HG03571 (cell line): ENCODE data around the gene FOXK2.
A peak's percentile ranks its signal among the peaks of the same experiment; 100 is the strongest.

Experiments used
- ATAC-seq: cut with Tn5 transposase; IDR thresholded peaks from one replicate; pipeline ENCODE4 v1.9.1; 2021; ENCODE audit not compliant: unreplicated experiment

FOXK2 gene

DNA sequence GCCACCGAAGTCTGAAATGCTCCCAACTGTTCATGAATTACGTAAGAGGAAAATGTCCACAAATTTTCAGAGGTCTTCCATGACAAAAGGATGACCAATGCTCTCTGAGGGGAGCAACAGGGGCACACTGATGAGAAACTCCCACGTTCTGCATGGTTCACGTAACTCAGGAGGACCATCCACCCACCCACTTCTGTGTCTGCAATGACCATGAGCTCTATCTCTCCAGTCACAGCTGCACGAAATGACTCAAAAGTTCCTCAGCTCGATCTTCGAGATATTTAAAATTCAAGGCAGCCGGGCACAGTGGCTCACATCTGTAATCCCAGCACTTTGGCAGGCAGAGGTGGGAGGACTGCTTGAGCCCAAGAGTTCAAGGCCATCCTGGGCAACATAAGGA, 112.9 kb downstream of the FOXK2 start:
- ATAC-seq: no peak

DNA sequence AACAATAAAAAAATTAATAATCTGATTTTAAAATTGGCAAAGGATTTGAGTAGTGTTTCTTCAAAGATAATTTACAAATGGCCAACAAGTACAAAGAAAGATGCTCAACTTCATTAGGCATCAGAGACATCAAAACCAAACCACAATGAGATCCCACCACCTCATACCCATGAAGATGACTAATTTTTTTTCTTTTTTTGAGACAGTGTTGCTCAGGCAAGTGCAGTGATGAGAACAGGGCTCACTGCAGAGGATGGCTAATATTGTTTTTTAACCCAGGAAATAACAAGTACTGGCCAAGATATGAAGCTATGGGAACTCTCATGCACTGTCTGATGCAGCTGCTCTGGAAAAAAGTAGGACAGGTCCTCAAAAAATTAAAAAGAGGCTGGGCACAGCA, 113.8 kb downstream of the FOXK2 start:
- no peak for ATAC-seq

GRCh38 chr17:82636626-82637598, 117.4 kb downstream of the FOXK2 start:
- no peak for ATAC-seq

GRCh38 chr17:82638183-82638773, 118.7 kb downstream of the FOXK2 start:
- ATAC-seq: no peak

GRCh38 chr17:82639628-82640027, 120.1 kb downstream of the FOXK2 start:
- no peak for ATAC-seq

- ATAC-seq: no peak
These were observed 120.5 kb downstream of the FOXK2 start for GRCh38 chr17:82640036-82640435.

DNA sequence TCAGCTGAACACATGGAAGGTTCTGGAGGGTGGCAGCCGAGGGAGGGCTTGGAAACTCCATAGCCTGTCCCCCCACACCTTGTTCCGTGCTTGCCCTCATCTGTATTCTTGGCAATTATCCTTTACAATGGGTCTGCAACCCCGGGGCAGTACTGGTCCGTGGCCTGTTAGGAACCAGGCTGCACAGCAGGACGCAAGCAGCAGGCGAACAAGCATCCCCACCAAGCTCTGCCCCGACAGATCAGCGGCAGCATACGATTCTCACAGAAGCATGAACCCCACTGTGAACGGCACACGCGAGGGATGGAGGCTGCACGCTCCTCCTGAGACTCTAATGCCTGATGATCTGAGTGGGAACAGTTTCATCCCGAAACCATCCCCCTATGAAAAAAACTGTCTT, 122.5 kb downstream of the FOXK2 start:
- ATAC-seq: no peak

DNA sequence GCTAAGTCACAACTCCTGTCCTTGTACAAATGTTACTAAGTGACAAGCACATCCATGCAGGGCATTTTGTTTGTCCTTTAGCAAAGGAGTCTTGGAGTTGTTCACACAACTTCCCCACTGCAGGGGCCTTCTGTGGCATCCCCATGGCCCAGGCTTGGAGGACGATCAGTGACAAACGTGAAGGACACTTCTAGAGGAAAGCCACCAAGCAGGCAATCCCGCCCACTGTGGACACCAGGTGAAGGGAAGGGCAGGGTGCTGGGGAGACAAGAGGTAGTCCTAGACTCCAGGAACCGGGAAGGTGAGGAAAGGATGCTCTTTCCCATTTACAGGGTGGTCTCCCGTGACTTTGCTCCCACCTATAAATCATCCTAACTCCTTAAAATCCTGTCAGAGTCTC, 124.6 kb downstream of the FOXK2 start:
- no peak for ATAC-seq

DNA sequence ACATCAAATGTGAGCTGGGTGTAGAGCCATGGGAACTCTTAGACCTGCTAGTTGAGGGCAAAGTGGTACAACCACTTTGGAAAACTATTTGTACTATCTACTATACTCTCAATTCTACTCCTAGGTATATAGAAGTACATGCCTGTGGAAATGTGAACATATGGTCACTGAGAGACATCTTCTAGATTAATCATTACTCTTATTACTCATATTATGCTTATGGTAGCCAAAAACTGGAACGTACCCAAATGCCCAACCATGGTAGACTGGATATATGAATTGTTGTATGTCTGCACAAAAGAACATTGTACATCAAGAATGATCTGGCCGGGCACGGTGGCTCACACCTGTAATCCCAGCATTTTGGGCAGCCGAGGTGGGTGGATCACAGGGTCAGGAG, 126.0 kb downstream of the FOXK2 start:
- no peak for ATAC-seq

DNA sequence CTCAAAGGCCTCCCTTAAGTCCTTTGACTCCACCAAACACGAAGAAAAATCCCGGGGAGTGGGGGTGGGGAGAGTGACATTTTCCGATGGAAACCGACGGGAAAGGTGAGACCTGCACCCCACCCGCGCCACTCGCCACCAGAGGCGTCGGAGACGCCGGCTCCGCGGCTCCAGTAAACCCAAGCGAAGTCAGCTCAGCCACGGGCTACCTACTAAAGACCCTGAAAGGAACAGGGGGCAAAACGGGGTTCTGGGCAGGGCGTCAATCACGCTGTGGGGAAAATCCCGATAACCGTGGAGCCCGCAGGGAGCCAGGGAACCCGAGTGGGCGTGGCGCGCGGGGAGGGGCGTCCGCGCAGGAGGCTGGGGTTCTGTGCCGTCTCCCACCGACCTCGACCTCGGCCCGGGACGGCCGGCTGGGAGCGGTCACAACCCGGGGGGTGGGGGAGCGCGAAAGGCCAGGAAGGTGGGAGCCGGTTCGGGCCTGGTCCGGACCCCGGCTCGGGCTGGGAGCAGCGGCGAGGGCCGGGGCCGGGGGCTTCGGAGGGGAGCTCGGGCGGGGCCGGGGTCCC, 128.1 kb downstream of the FOXK2 start:
- ATAC-seq: peak; percentile 29

DNA sequence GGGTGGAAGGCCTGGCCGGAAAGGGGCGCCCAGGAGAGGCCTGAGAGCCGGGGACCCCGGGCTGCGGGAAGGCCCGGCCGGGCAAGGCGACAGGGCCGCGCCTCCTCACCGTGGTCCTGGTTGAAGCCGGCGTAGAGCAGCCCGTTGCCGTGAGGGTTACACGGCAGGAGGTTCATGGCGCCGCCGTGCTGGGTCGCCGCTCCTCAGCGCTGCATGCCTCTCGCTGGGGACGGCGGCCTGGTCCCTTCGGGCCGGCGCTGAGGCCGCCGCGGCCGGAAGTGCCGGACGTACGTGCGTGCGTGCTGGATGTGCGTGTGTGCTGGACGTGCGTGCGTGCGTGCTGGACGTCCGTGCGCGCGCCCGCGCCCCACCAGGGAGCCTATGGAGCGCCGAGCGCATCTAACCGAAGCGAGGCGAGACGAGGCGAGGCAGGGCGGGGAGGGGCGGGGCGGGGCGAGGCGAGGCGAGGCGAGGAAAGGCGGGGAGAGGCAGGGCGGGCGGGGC, 128.7 kb downstream of the FOXK2 start, which contains the start of gene WDR45B:
Gene WDR45B, minus strand, starts transcription at position 280 of the 504 bp plus-strand sequence. Its CDS starts 104 bp downstream, at position 176.
- peak; percentile 64 for ATAC-seq

DNA sequence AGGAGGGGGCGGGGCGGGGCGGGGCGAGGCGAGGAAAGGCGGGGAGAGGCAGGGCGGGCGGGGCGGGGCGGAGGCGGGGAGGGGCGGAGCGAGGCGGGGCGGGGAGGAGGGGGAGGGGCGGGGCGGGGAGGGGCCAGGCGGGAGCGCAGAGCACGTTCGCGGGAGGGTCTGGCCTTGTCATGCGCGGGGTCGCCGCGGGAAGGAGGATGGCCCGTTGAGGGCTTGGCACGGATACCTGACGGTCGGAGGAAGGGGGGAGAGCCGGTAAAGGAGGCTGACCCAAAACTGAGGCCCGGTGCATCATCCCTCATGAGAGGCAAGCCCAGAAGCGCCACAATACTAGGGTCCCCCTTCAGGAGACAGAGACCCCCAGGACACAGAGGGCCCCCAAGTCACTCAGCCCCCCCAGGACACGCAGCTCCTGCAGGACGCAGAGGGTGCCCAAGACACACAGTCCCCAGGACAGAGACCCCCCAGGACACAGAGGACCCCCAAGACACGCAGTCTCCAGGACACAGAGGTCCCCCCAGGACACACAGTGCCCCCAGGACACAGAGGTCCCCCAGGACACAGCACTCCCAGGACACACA, 129.3 kb downstream of the FOXK2 start:
- no peak for ATAC-seq

DNA sequence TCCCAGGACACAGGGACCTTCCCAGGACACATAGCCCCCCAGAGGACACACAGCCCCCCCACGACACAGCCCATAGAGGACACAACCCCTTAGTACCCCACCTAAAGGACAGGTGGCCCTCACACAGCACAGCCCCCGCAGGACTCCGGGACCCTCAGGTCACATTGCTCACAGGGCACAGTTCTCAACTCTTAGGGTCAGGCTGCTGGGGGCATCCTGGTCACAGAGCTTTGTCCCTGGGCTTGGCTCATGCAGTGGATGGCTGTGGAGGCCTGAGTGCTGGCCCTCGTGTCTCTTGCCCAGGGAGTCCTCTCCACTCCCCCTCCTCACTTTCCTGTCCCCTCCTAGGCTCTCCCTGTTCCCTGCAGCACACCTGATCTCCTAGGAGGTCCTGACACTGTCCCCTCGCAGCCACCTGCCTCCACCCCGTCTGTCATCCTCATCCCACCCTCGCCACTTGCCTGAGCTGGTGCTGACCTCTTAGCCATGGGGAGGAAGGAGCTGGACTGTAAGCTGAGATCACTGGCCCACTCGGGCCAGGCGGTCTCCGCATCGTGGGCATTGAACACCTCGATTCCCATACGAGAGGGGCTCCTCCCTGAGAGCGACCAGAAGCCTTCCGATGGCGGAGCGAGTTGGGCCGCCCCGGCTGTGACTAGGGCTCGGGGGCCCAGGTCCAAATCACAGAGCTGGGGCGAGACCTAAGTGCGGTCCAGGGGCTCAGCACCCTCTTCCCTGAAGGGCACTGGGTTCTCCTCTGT, 130.1 kb downstream of the FOXK2 start:
- no peak for ATAC-seq

- no peak for ATAC-seq
These were observed 131.2 kb downstream of the FOXK2 start for GRCh38 chr17:82650723-82651122.

- ATAC-seq: no peak
These were observed 134.4 kb downstream of the FOXK2 start for GRCh38 chr17:82653651-82654528.
